ENCODE measurements around the gene NLRP6. TPM values are rescaled to one million over a fixed set of nuclear protein-coding genes. Genes with fewer than 3 reads are reported as not detected.

The NLRP6 gene
- total RNA-seq, 1 experiment from 2014 or later: not detected

- TF ChIP-seq CTCF (conservative IDR thresholded peaks at IDR 0.05): no peak
- peaks cover 25 to 33% of the 10 kb centered on the region in 2 experiments for H3K4me1 Mint-ChIP-seq
- no CpG with 5 or more reads among the region's 48 CpGs for WGBS (ENCODE audit: extremely low coverage, insufficient read length, low lambda C conversion rate)
- Histone ChIP-seq H3K56ac (ENCODE audit: insufficient read length, low read depth, low read length) (no peak overlapping the region), H4K20me1 (ENCODE audit: control insufficient read depth, insufficient read depth, insufficient read length) (no peaks in the 10 kb centered on the region), H2BK15ac (ENCODE audit: low read depth, low read length) (no peak overlapping the region), H3K4me2 (ENCODE audit: insufficient read depth, insufficient read length, low read length) (peak overlapping the region; percentile 5), H3K79me2 (ENCODE audit: insufficient read depth, low read length) (no peaks in the 10 kb centered on the region), H3K23ac (ENCODE audit: insufficient read length, low read depth, low read length) (no peak overlapping the region), H3K27ac (ENCODE audit: insufficient read length, low read depth, low read length) (no peak overlapping the region), H3K14ac (ENCODE audit: insufficient read depth, low read length) (peak overlapping the region; percentile 1; the same call in 1 of the 2 replicates), H3K9ac (ENCODE audit: extremely low read depth, insufficient read length, low read length) (no peak overlapping the region), H3K23me2 (ENCODE audit: insufficient read length, low read depth, low read length, poor library complexity, severe bottlenecking) (peaks cover 9% of the 10 kb centered on the region), H4K91ac (ENCODE audit: insufficient read length, low read depth, low read length) (no peak overlapping the region), H2BK120ac (ENCODE audit: low read depth, low read length, poor library complexity, severe bottlenecking) (no peak overlapping the region), H3K4me1 (ENCODE audit: insufficient read depth, low read length) (no peaks in the 10 kb centered on the region), H3K79me1 (ENCODE audit: insufficient read depth, low read depth, low read length, poor library complexity, severe bottlenecking) (no peaks in the 10 kb centered on the region), H3K27me3 (ENCODE audit: insufficient read depth, low read length) (peaks cover 7% of the 10 kb centered on the region; the same call in 1 of the 2 replicates), H2AFZ (ENCODE audit: low read length) (no peak overlapping the region), H2AK5ac (ENCODE audit: insufficient read length, low read length) (no peak overlapping the region), H3K18ac (ENCODE audit: insufficient read length, low read depth, low read length) (no peak overlapping the region), H3K4ac (ENCODE audit: low read depth, low read length) (no peak overlapping the region), H2BK20ac (ENCODE audit: low read depth, low read length, poor library complexity, severe bottlenecking) (no peak overlapping the region), H3K9me3 (ENCODE audit: control insufficient read depth, low read depth, low read length) (no peaks in the 10 kb centered on the region), H2BK5ac (ENCODE audit: insufficient read length, low read length) (no peak overlapping the region), H4K8ac (replicated peaks; ENCODE audit: insufficient read length, low read depth, low read length) (no peak overlapping the region), H2BK12ac (ENCODE audit: insufficient read length, low read depth, low read length) (no peak overlapping the region), H3T11ph (ENCODE audit: low read length) (no peak overlapping the region), H4K5ac (ENCODE audit: insufficient read length, low read depth, low read length) (no peak overlapping the region)
- peaks cover 15 to 36% (median 21%) of the 10 kb centered on the region in 3 experiments for H3K36me3 Mint-ChIP-seq (ENCODE audit: insufficient read depth in 1 of 3, low read depth in 3 of 3)
- H3K4me3 Mint-ChIP-seq: peak overlapping the region; percentile 63 to 83
- no peak overlapping the region for H3K27ac Mint-ChIP-seq
- peaks cover 13% of the 10 kb centered on the region for H3K27me3 Mint-ChIP-seq (ENCODE audit: low read depth)
- no peak for DNase-seq
- H3K9me3 Mint-ChIP-seq: no peaks in the 10 kb centered on the region
Observed at GRCh38 chr11:289712-290620, 11.8 kb downstream of the NLRP6 start.

All from H9 (cell line).